A673 (cell line): Measurements from ENCODE around the gene FGF5. TPM values are rescaled to one million over a fixed set of nuclear protein-coding genes. Genes with fewer than 3 reads are reported as not detected.

ENCODE experiments used
- Bru-seq: library from RNA; stranded (reverse); fragments of 400-500 nt; gene quantifications from one replicate; lab custom pipeline; 2021; lab: Mats Ljungman, UMichigan
- BruChase-seq, 2 experiments: library from RNA; stranded (reverse); fragments of 400-500 nt; gene quantifications; one replicate each; lab custom pipeline; 2021; lab: Mats Ljungman, UMichigan
- BruUV-seq: library from RNA; stranded (reverse); fragments of 400-500 nt; replicated peaks from 2 replicates; lab custom pipeline; 2021; lab: Mats Ljungman, UMichigan
- CTCF ChIA-PET: fragments of 300-600 bp; sonication (Branson Sonifier 250); formaldehyde crosslinking; loops from one replicate; lab custom pipeline; 2022; ENCODE audit warnings: antibody characterized with exemption; lab: Charles Lee
- POLR2A ChIA-PET: fragments of 300-600 bp; sonication (Branson Sonifier 250); formaldehyde crosslinking; loops from one replicate; lab custom pipeline; 2022; ENCODE audit warnings: antibody characterized with exemption; ENCODE audit not compliant: low non-redundant PET; lab: Charles Lee
- DNase-seq: peaks from one replicate; pipeline ENCODE4 v3.0.0-alpha.2; 2015; ENCODE audit warnings: low spot score
- H3K27ac ChIP-seq: fragments of 200-600 bp; sonication (generic); 2 replicates; pipeline ENCODE4 v1.5.1; 2016; ENCODE audit warnings: mixed run types, low read depth, mild to moderate bottlenecking, mixed read lengths, antibody characterized with exemption, low read length; ENCODE audit not compliant: poor library complexity, severe bottlenecking
- H3K27me3 ChIP-seq: fragments of 200-600 bp; sonication (generic); replicated peaks from 2 replicates; pipeline ENCODE4 v1.6.1; 2017; ENCODE audit warnings: mixed run types, low read depth, mild to moderate bottlenecking, mixed read lengths, antibody characterized with exemption, low read length; ENCODE audit not compliant: insufficient read depth, poor library complexity
- H3K36me3 ChIP-seq: fragments of 200-600 bp; sonication (generic); 2 replicates; pipeline ENCODE4 v1.6.1; 2016; ENCODE audit warnings: mixed run types, mild to moderate bottlenecking, mixed read lengths, antibody characterized with exemption, low read length; ENCODE audit not compliant: insufficient read depth, poor library complexity, severe bottlenecking
- H3K4me1 ChIP-seq: fragments of 200-600 bp; sonication (generic); 2 replicates; pipeline ENCODE4 v1.6.1; 2017; ENCODE audit warnings: mixed run types, mild to moderate bottlenecking, mixed read lengths, antibody characterized with exemption, low read length; ENCODE audit not compliant: insufficient read depth, poor library complexity, severe bottlenecking
- H3K4me3 ChIP-seq: fragments of 200-600 bp; sonication (generic); 2 replicates; pipeline ENCODE4 v1.5.1; 2016; ENCODE audit warnings: low read depth, mixed run types, mild to moderate bottlenecking, mixed read lengths, low read length; ENCODE audit not compliant: poor library complexity, severe bottlenecking
- H3K9me3 ChIP-seq: fragments of 200-600 bp; sonication (generic); 2 replicates; pipeline ENCODE4 v1.6.1; 2016; ENCODE audit warnings: mixed run types, low read depth, mild to moderate bottlenecking, mixed read lengths, antibody characterized with exemption, low read length; ENCODE audit not compliant: poor library complexity, severe bottlenecking
- EZH2 ChIP-seq: fragments of 200-600 bp; sonication (generic); IDR thresholded peaks from 2 replicates; pipeline ENCODE4 v1.6.1; 2017; ENCODE audit warnings: borderline replicate concordance, low read depth, mild to moderate bottlenecking, mixed read lengths, antibody characterized with exemption, low read length; ENCODE audit not compliant: poor library complexity, severe bottlenecking
- intact Hi-C: fragments of 100-400 bp; cut with micrococcal nuclease; formaldehyde crosslinking; loops from one replicate; pipeline ENCODE4 v1.10.0; 2022; ENCODE audit not compliant: unreplicated experiment
- long read RNA-seq: library from polyadenylated mRNA; stranded (forward); transcript quantifications from one replicate; pipeline ENCODE4 v2.0.0, GENCODE V29; 2022
- total RNA-seq: library from RNA; stranded (reverse); gene quantifications from 2 replicates; pipeline ENCODE4 v1.2.3, GENCODE V29; 2021
- TF ChIP-seq, protein P1 (sequence below): fragments of 300-800, 200-600 bp; sonication (generic); conservative IDR thresholded peaks from 2 replicates; pipeline ENCODE4 v1.5.1; 2017; ENCODE audit warnings: low read depth, mild to moderate bottlenecking, antibody characterized with exemption, low read length, moderate library complexity, mixed read lengths

Gene FGF5, protein sequence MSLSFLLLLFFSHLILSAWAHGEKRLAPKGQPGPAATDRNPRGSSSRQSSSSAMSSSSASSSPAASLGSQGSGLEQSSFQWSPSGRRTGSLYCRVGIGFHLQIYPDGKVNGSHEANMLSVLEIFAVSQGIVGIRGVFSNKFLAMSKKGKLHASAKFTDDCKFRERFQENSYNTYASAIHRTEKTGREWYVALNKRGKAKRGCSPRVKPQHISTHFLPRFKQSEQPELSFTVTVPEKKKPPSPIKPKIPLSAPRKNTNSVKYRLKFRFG
- total RNA-seq (not detected in 2 replicates), Bru-seq, nascent RNA (not detected), BruChase-seq, experiment 1, labeled RNA remaining after a 2-hour chase (percentile 1 among the genes with signal in this experiment), BruChase-seq, experiment 2, labeled RNA remaining after a 6-hour chase (percentile 3 among the genes with signal in this experiment)
- long read RNA-seq, result 0 reads

DNA sequence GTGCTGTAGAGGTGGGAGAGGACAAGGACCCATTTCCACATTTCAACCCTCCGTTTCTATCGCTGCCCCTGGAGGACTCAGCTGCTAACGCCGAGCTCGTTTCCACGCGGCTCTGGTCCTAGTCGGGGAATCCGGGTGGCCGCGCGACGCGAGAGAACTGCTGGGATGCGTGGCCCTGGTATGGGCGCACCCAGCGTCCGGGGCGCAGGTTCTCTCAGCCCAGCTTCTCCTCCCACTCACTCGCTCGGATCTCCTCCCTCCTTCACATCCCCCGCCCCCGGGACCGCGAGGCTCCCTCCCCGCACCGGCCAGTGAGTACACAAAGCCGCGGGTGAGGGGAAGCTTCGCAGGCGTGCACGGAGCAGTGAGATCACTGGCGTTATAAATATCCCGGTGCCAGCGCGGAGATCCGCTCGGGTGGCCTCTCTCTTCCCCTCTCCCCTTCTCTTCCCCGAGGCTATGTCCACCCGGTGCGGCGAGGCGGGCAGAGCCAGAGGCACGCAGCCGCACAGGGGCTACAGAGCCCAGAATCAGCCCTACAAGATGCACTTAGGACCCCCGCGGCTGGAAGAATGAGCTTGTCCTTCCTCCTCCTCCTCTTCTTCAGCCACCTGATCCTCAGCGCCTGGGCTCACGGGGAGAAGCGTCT is at the start of gene FGF5:
TSS of gene FGF5 (plus strand) at position 412 of the 649 bp plus-strand sequence. CDS start at position 573, 161 bp downstream.
- intact Hi-C loops, result no loop called here
- no peak within 1 kb of the TSS for H3K4me3 ChIP-seq
- CTCF ChIA-PET, result interaction anchor here (0.6 kb wide), 1 partner anchor 854 kb away, joined by 5 read pairs; no protein-coding TSS in a partner anchor
- H3K9me3 ChIP-seq, result no peaks in the 10 kb centered on the region
- no peak within 1 kb of the TSS for H3K27ac ChIP-seq
- DNase-seq, result no peak
- H3K27me3 ChIP-seq, result peaks cover 71% of the 10 kb centered on the region
- no peaks in the 10 kb centered on the region for H3K4me1 ChIP-seq
- POLR2A ChIA-PET, result no interaction called here
- TF ChIP-seq, protein P1, sequence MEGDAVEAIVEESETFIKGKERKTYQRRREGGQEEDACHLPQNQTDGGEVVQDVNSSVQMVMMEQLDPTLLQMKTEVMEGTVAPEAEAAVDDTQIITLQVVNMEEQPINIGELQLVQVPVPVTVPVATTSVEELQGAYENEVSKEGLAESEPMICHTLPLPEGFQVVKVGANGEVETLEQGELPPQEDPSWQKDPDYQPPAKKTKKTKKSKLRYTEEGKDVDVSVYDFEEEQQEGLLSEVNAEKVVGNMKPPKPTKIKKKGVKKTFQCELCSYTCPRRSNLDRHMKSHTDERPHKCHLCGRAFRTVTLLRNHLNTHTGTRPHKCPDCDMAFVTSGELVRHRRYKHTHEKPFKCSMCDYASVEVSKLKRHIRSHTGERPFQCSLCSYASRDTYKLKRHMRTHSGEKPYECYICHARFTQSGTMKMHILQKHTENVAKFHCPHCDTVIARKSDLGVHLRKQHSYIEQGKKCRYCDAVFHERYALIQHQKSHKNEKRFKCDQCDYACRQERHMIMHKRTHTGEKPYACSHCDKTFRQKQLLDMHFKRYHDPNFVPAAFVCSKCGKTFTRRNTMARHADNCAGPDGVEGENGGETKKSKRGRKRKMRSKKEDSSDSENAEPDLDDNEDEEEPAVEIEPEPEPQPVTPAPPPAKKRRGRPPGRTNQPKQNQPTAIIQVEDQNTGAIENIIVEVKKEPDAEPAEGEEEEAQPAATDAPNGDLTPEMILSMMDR, result no peak
- peak; percentile 54 for TF ChIP-seq EZH2
- BruUV-seq, result no TSS peak
- H3K36me3 ChIP-seq, result no peaks in the 10 kb centered on the region

DNA sequence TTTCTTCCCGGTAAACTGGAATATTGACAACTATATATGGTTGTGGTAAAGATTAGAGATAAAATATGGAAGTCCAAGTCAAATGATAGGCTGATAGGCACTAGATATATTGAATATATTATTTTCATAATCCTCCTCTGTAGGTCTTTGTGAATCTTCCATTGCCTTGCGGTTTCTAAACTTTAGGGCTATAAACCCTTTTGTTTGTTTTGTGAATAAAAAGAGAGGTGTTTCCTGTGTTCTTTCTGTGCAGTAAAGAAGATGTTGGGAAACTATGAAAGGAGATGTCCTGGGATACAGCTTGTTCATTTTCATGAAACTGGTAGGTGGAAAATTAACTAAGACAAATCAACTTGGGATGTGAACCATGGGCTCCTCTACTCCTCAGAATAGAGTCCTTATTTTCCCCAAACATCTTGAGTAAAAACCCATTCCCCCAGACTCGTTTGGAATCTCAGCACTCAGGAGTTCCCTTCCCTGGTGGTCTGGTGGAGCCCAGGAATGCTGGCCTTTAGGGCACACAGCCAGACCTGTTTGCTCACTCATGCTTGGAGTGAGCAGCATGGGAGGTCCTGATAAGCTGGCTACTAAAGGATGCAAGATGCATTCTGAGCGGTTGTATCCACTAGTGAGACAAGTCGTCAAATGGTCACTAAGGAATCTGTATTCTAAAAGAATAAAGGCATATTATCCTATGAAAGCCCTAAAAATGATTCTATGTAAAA is 47.0 kb upstream of the FGF5 start:
- peaks cover 22% of the 10 kb centered on the region for H3K27me3 ChIP-seq
- BruUV-seq, result no TSS peak
- H3K4me1 ChIP-seq, result no peaks in the 10 kb centered on the region
- POLR2A ChIA-PET, result no interaction called here
- no peaks in the 10 kb centered on the region for H3K9me3 ChIP-seq
- TF ChIP-seq, protein P1, result no peak
- TF ChIP-seq EZH2, result no peak
- DNase-seq, result no peak
- intact Hi-C loops, result loop anchor here (5.0 kb wide), 2 partner anchors 1177 to 1267 kb away; no protein-coding TSS in a partner anchor
- H3K4me3 ChIP-seq, result no peak overlapping the region
- CTCF ChIA-PET, result interaction anchor here (0.6 kb wide), 1 partner anchor 143 kb away, joined by 3 read pairs; no protein-coding TSS in a partner anchor
- no peaks in the 10 kb centered on the region for H3K36me3 ChIP-seq
- no peak overlapping the region for H3K27ac ChIP-seq

DNA sequence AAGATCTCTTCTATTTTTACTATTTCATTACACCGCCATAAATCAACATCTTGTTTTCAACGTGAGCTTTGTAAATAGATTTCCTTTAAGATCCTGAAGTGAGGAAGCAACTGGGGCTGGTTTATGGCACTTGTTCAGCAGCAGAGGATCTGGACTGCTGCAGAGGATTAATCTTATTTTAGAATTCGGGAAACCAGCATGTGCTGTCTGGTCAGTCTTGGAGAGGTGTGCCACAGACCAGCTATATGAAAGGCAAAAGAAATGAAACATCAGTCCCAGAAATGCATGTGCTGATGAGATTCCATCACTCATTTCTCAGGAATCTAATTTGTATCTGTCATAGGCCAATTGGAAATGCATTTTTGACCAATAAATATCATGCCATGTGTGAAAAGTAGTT is 45.8 kb upstream of the FGF5 start:
- no peaks in the 10 kb centered on the region for H3K36me3 ChIP-seq
- H3K4me1 ChIP-seq, result no peaks in the 10 kb centered on the region
- no peak for TF ChIP-seq EZH2
- TF ChIP-seq, protein P1, result no peak
- H3K27ac ChIP-seq, result no peak overlapping the region
- DNase-seq, result no peak
- intact Hi-C loops, result no loop called here
- peaks cover 24% of the 10 kb centered on the region for H3K27me3 ChIP-seq
- no peaks in the 10 kb centered on the region for H3K9me3 ChIP-seq
- H3K4me3 ChIP-seq, result no peak overlapping the region
- POLR2A ChIA-PET, result no interaction called here
- no TSS peak for BruUV-seq
- CTCF ChIA-PET, result no interaction called here
